SK-N-SH treated with all-trans-retinoic acid at 6 μM for 48 hours (cell line): ENCODE data around the gene TTC39A.

Source experiments
- ATAC-seq: fragments of 200-7000 bp; cut with Tn5 transposase; 3 replicates; pipeline ENCODE4 v1.9.1; 2020; ENCODE audit warnings: mild to moderate bottlenecking, moderate library complexity
- ARNTL ChIP-seq: fragments of 450-650 bp; formaldehyde crosslinking; IDR thresholded peaks from 2 replicates; pipeline ENCODE4 v1.5.0; 2020; ENCODE audit warnings: low read depth, mild to moderate bottlenecking, moderate library complexity, borderline replicate concordance
- BACH2 ChIP-seq: fragments of 250-450 bp; sonication (Bioruptor Pico); IDR thresholded peaks from 2 replicates; pipeline ENCODE4 v1.9.0; 2021; ENCODE audit warnings: mild to moderate bottlenecking, borderline replicate concordance
- CREB5 ChIP-seq: fragments of 250-450 bp; sonication (Bioruptor Pico); IDR thresholded peaks from 2 replicates; pipeline ENCODE4 v1.5.1; 2020; ENCODE audit warnings: low read depth, mild to moderate bottlenecking, moderate library complexity
- CSDC2 ChIP-seq: fragments of 250-450 bp; sonication (Bioruptor Pico); IDR thresholded peaks from 2 replicates; pipeline ENCODE4 v1.5.0; 2020; ENCODE audit warnings: mild to moderate bottlenecking, moderate library complexity
- CSRNP3 ChIP-seq: fragments of 250-450 bp; sonication (Bioruptor Pico); IDR thresholded peaks from 2 replicates; pipeline ENCODE4 v1.5.1; 2021; ENCODE audit warnings: mild to moderate bottlenecking, moderate library complexity
- ESRRG ChIP-seq: fragments of 250-450 bp; sonication (Bioruptor Pico); IDR thresholded peaks from 2 replicates; pipeline ENCODE4 v1.6.1; 2021; ENCODE audit warnings: mild to moderate bottlenecking
- GLIS3 ChIP-seq: fragments of 250-450 bp; sonication (Bioruptor Pico); IDR thresholded peaks from 2 replicates; pipeline ENCODE4 v1.5.0; 2020; ENCODE audit warnings: mild to moderate bottlenecking, moderate library complexity
- ISL1 ChIP-seq: fragments of 250-450 bp; sonication (Bioruptor Pico); IDR thresholded peaks from 2 replicates; pipeline ENCODE4 v2.1.2; 2022; ENCODE audit warnings: mild to moderate bottlenecking, moderate library complexity
- POU6F1 ChIP-seq: fragments of 250-450 bp; sonication (Bioruptor Pico); IDR thresholded peaks from 2 replicates; pipeline ENCODE4 v1.8.0; 2021; ENCODE audit warnings: low read depth, mild to moderate bottlenecking, moderate library complexity, borderline replicate concordance
- PPARA ChIP-seq: fragments of 250-450 bp; sonication (Bioruptor Pico); IDR thresholded peaks from 2 replicates; pipeline ENCODE4 v1.5.0; 2020; ENCODE audit warnings: mild to moderate bottlenecking, borderline replicate concordance
- RARB ChIP-seq: fragments of 250-450 bp; sonication (Bioruptor Pico); IDR thresholded peaks from 2 replicates; pipeline ENCODE4 v1.8.0; 2021; ENCODE audit warnings: mild to moderate bottlenecking, moderate library complexity
- TCF4 ChIP-seq: fragments of 250-450 bp; sonication (Bioruptor Pico); IDR thresholded peaks from 2 replicates; pipeline ENCODE4 v1.8.0; 2021; ENCODE audit warnings: mild to moderate bottlenecking, moderate library complexity, borderline replicate concordance
- TOX ChIP-seq: fragments of 250-450 bp; sonication (Bioruptor Pico); IDR thresholded peaks from 2 replicates; pipeline ENCODE4 v1.8.0; 2021; ENCODE audit warnings: mild to moderate bottlenecking, moderate library complexity, borderline replicate concordance
- TSHZ2 ChIP-seq: fragments of 250-450 bp; sonication (Bioruptor Pico); IDR thresholded peaks from 2 replicates; pipeline ENCODE4 v1.5.0; 2020; ENCODE audit warnings: mild to moderate bottlenecking, moderate library complexity
- ZC3H10 ChIP-seq: fragments of 250-450 bp; sonication (Bioruptor Pico); IDR thresholded peaks from 2 replicates; pipeline ENCODE4 v1.5.1; 2021; ENCODE audit warnings: mild to moderate bottlenecking, moderate library complexity
- ZFP3 ChIP-seq: fragments of 250-450 bp; sonication (Bioruptor Pico); IDR thresholded peaks from 2 replicates; pipeline ENCODE4 v1.5.0; 2020; ENCODE audit warnings: mild to moderate bottlenecking, moderate library complexity
- ZFP30 ChIP-seq: fragments of 450-650 bp; formaldehyde crosslinking; IDR thresholded peaks from 2 replicates; pipeline ENCODE4 v1.5.0; 2022; ENCODE audit warnings: mild to moderate bottlenecking, moderate library complexity
- ZNF565 ChIP-seq: fragments of 450-650 bp; formaldehyde crosslinking; conservative IDR thresholded peaks from 2 replicates; pipeline ENCODE4 v1.5.0; 2020; ENCODE audit warnings: low read depth, mild to moderate bottlenecking, moderate library complexity
- ZNF70 ChIP-seq: fragments of 450-650 bp; formaldehyde crosslinking; IDR thresholded peaks from 2 replicates; pipeline ENCODE4 v1.5.0; 2020; ENCODE audit warnings: mild to moderate bottlenecking, moderate library complexity
- ZNF8 ChIP-seq: fragments of 450-650 bp; formaldehyde crosslinking; IDR thresholded peaks from 2 replicates; pipeline ENCODE4 v1.5.0; 2020; ENCODE audit warnings: mild to moderate bottlenecking, moderate library complexity

TTC39A gene

GRCh38 chr1:51355382-51355781 is 25.0 kb upstream of the TTC39A start:
- no peak for ATAC-seq
- no peak for TF ChIP-seq ESRRG (CRISPR knock-in tag)
- no peak for TF ChIP-seq ARNTL (CRISPR knock-in tag)
- TF ChIP-seq CSRNP3 (CRISPR knock-in tag), result no peak
- TF ChIP-seq ZFP3 (CRISPR knock-in tag), result no peak
- TF ChIP-seq ZC3H10 (CRISPR knock-in tag), result no peak
- no peak for TF ChIP-seq CREB5
- no peak for TF ChIP-seq ISL1 (CRISPR knock-in tag)
- TF ChIP-seq ZNF8 (CRISPR knock-in tag), result no peak
- no peak for TF ChIP-seq PPARA (CRISPR knock-in tag)
- no peak for TF ChIP-seq ZNF565 (CRISPR knock-in tag)
- TF ChIP-seq TSHZ2 (CRISPR knock-in tag), result no peak
- TF ChIP-seq ZNF70 (CRISPR knock-in tag), result no peak
- no peak for TF ChIP-seq CSDC2 (CRISPR knock-in tag)
- no peak for TF ChIP-seq GLIS3 (CRISPR knock-in tag)
- no peak for TF ChIP-seq BACH2

GRCh38 chr1:51354416-51354815 is 24.1 kb upstream of the TTC39A start:
- no peak for TF ChIP-seq CSRNP3 (CRISPR knock-in tag)
- no peak for TF ChIP-seq ZNF8 (CRISPR knock-in tag)
- TF ChIP-seq TCF4 (CRISPR knock-in tag), result no peak
- TF ChIP-seq BACH2, result no peak
- TF ChIP-seq TOX (CRISPR knock-in tag), result no peak
- no peak for ATAC-seq

GRCh38 chr1:51351907-51352306 is 21.5 kb upstream of the TTC39A start:
- no peak for ATAC-seq
- TF ChIP-seq TOX (CRISPR knock-in tag) (no peak), ZC3H10 (CRISPR knock-in tag) (no peak), ISL1 (CRISPR knock-in tag) (no peak), ZNF565 (CRISPR knock-in tag) (no peak), ESRRG (CRISPR knock-in tag) (no peak), RARB (CRISPR knock-in tag) (no peak), ZNF70 (CRISPR knock-in tag) (no peak), ZNF8 (CRISPR knock-in tag) (no peak), POU6F1 (no peak), ZFP30 (no peak), CSRNP3 (CRISPR knock-in tag) (no peak), CREB5 (no peak), CSDC2 (CRISPR knock-in tag) (no peak), BACH2 (no peak)
